RKO (cell line): ENCODE measurements around the gene RPS23.

ENCODE experiments used
- DNase-seq: peaks from one replicate; pipeline ENCODE4 v3.0.0-alpha.2; 2016; ENCODE audit warnings: low spot score

Gene RPS23

GRCh38 chr5:82244151-82244550 lies 34.0 kb downstream of the RPS23 start:
- no peak for DNase-seq

DNA sequence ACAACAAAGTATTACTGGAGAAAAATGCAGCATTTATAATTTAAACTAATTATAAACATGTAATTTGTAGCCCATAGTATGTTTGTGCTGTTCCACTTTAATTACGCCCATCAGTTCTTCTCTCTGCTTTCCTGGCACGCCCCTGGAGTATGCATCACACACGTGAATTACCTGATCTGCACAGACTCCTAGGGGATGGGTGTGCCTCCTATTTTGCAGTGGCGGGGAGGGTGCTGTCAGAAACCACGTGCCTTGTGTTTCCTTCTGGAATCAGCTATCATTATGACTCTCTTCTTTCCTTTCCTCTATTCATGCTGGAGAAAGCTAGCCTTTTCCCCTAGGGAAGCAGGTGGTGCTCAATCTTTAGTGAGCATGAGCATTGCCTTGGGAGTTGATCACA lies 43.3 kb downstream of the RPS23 start:
- no peak for DNase-seq

DNA sequence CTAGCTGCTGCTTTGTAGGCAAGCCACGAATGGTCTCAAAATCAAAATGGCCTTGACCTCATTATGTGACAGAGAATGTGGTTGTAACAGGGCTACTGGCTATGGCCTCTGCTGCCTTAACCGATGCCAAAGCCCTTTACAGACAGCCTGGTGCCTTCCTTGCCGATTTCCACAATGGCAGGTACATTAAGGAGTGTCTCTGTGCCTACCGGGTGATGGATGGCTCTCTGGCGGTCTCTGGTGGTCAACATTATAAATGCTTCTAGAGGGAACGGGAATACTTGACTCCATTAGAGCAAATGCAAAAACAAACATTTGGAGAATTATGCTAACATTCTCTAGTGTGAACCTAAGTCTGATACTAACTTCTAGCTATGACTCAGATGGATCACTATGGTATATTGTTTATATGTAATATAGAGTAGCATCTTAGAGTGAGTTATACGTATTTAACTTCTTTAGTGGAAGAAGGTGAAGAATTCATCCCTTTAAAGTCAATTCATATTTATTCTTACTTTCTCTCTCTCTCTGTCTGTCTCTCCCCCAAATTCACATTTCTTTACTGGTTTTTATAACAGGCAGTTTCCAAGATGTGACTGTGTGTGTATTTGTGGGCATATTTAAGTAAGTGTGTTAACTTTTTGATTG lies 52.5 kb downstream of the RPS23 start:
- peak; percentile 64 for DNase-seq
